WI38 (cell line): ENCODE measurements around the gene TFDP1.

Experiments
- H3K4me3 ChIP-seq: 2 replicates; pipeline ENCODE4 v1.5.1; 2011; ENCODE audit warnings: low read depth, mild to moderate bottlenecking, control low read depth, low read length
- CTCF ChIP-seq: IDR thresholded peaks from 2 replicates; pipeline ENCODE4 v1.5.1; 2012; ENCODE audit warnings: low read depth, mild to moderate bottlenecking, control low read depth, low read length

TFDP1 gene

GRCh38 chr13:113669231-113669754 is 84.7 kb downstream of the TFDP1 start:
- TF ChIP-seq CTCF, result no peak
- H3K4me3 ChIP-seq, result no peak overlapping the region

GRCh38 chr13:113669755-113670341 is 85.3 kb downstream of the TFDP1 start:
- TF ChIP-seq CTCF, result no peak
- H3K4me3 ChIP-seq, result no peak overlapping the region

- no peak for TF ChIP-seq CTCF
Observed at GRCh38 chr13:113670541-113670940, 86.0 kb downstream of the TFDP1 start.

GRCh38 chr13:113671066-113672001 is 86.8 kb downstream of the TFDP1 start:
- no peak for TF ChIP-seq CTCF
- no peak overlapping the region for H3K4me3 ChIP-seq

More at GRCh38 chr13:113670541-113670940, 86.0 kb downstream of the TFDP1 start:
- H3K4me3 ChIP-seq, result no peak overlapping the region

GRCh38 chr13:113672002-113672651 is 87.6 kb downstream of the TFDP1 start:
- TF ChIP-seq CTCF, result no peak
- H3K4me3 ChIP-seq, result no peak overlapping the region
